ENCODE data around the gene ATG2A. TPM values are rescaled to one million over a fixed set of nuclear protein-coding genes. Genes with fewer than 3 reads are reported as not detected.
A peak's percentile ranks its signal among the peaks of the same experiment; 100 is the strongest.
"Not testable (repeated sequence)": the region's sequence is repeated elsewhere in the genome, so short reads cannot be mapped to it uniquely, and the experiment has no call there.

Gene ATG2A
- total and polyA plus RNA-seq, 10 of the 15 experiments (the other 5 are each of a cell fraction or from before 2014, with no cell fraction given), result 0.08 to 19.0 (median 4.6) TPM

DNA sequence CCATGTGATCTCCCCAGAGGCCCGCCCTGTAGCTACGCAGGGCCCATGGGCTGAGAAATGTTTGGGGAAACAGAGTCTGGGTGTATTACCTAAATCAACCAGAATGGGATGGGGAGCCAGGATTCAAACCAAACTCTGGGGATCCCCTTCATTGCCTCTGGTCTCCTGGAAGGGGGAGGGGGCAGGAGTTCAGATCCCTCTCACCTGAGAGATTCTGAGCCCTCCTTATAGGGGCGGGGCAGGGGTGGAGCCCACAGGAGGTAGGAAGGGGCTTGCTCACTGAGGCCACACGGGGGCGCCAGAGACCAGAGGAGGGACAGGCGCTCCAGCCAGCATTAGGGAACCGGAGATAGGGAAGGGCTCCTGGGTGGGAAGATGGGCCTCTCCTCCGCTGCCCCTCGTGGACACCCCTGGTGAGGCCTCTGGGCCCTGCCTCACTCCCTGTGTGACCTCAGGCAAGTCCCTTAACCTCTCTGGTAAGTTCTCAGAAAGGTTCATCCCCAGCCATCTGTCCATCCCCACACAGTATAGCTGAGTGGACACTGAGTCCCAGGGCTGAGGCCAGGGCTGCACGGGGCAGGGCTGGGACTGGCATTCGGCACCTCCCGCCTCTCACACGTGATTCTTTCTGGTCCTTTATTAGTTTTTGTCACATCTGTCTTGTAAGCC lies 69.9 kb downstream of the ATG2A start (continued):
- TF ChIP-seq MYB (IDR thresholded peaks at IDR 0.05; ENCODE audit: borderline replicate concordance, low read depth, low read length) (no peak), IKZF1 (conservative IDR thresholded peaks at IDR 0.05) (peak; percentile 92), YBX1 (IDR thresholded peaks at IDR 0.05) (no peak), YY1 (IDR thresholded peaks at IDR 0.05; ENCODE audit: low read depth, low read length) (peak; percentile 66), SMARCA5 (IDR thresholded peaks at IDR 0.05) (peak; percentile 88), ZBED1 (IDR thresholded peaks at IDR 0.05; ENCODE audit: borderline replicate concordance) (no peak)
- TF ChIP-seq, protein P1, sequence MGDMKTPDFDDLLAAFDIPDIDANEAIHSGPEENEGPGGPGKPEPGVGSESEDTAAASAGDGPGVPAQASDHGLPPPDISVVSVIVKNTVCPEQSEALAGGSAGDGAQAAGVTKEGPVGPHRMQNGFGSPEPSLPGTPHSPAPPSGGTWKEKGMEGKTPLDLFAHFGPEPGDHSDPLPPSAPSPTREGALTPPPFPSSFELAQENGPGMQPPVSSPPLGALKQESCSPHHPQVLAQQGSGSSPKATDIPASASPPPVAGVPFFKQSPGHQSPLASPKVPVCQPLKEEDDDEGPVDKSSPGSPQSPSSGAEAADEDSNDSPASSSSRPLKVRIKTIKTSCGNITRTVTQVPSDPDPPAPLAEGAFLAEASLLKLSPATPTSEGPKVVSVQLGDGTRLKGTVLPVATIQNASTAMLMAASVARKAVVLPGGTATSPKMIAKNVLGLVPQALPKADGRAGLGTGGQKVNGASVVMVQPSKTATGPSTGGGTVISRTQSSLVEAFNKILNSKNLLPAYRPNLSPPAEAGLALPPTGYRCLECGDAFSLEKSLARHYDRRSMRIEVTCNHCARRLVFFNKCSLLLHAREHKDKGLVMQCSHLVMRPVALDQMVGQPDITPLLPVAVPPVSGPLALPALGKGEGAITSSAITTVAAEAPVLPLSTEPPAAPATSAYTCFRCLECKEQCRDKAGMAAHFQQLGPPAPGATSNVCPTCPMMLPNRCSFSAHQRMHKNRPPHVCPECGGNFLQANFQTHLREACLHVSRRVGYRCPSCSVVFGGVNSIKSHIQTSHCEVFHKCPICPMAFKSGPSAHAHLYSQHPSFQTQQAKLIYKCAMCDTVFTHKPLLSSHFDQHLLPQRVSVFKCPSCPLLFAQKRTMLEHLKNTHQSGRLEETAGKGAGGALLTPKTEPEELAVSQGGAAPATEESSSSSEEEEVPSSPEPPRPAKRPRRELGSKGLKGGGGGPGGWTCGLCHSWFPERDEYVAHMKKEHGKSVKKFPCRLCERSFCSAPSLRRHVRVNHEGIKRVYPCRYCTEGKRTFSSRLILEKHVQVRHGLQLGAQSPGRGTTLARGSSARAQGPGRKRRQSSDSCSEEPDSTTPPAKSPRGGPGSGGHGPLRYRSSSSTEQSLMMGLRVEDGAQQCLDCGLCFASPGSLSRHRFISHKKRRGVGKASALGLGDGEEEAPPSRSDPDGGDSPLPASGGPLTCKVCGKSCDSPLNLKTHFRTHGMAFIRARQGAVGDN (IDR thresholded peaks at IDR 0.05), result no peak
- TF ChIP-seq, protein P2, sequence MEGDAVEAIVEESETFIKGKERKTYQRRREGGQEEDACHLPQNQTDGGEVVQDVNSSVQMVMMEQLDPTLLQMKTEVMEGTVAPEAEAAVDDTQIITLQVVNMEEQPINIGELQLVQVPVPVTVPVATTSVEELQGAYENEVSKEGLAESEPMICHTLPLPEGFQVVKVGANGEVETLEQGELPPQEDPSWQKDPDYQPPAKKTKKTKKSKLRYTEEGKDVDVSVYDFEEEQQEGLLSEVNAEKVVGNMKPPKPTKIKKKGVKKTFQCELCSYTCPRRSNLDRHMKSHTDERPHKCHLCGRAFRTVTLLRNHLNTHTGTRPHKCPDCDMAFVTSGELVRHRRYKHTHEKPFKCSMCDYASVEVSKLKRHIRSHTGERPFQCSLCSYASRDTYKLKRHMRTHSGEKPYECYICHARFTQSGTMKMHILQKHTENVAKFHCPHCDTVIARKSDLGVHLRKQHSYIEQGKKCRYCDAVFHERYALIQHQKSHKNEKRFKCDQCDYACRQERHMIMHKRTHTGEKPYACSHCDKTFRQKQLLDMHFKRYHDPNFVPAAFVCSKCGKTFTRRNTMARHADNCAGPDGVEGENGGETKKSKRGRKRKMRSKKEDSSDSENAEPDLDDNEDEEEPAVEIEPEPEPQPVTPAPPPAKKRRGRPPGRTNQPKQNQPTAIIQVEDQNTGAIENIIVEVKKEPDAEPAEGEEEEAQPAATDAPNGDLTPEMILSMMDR (IDR thresholded peaks at IDR 0.05 in 2 of 3, conservative IDR thresholded peaks at IDR 0.05 in 1 of 3; ENCODE audit: control insufficient read depth in 2 of 3, extremely low read depth in 1 of 3, insufficient read depth in 1 of 3, low read depth in 3 of 3, low read length in 3 of 3), result peak; percentile 86 to 97 (median 96)

DNA sequence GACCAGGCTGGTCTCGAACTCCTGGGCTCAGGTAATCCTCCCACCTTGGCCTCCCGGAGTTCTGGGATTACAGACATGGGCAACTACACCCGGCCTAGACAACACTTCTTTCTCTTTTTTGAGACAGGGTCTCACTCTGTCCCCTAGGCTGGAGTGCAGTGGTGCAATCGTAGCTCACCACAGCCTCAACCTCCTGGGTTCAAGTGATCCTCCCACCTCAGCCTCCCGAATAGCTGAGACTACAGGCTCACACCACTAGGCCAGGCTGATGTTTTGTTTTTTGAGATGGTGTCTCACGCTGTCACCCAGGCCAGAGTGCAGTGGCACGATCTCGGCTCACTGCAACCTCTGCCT lies 71.3 kb downstream of the ATG2A start:
- H3K4me2 ChIP-seq (ENCODE audit: control insufficient read depth, insufficient read depth); H3K79me2 ChIP-seq (ENCODE audit: control insufficient read depth, insufficient read depth, low read length); H3K9ac ChIP-seq (ENCODE audit: control insufficient read depth, insufficient read depth, low read length); H3K27me3 ChIP-seq (replicated peaks in 1 of 2; ENCODE audit: control insufficient read depth in 2 of 2, insufficient read depth in 2 of 2, low read length in 1 of 2); H3K36me3 ChIP-seq (ENCODE audit: control insufficient read depth in 2 of 2, insufficient read depth in 2 of 2, low read length in 1 of 2); H3K4me3 ChIP-seq; H4K20me1 ChIP-seq (ENCODE audit: control insufficient read depth, insufficient read depth); BruUV-seq (replicated peaks); DNase-seq (ENCODE audit: low read depth, low spot score); H3K9me3 ChIP-seq (replicated peaks; ENCODE audit: control insufficient read depth, insufficient read depth, low read length); FAIRE-seq; ATAC-seq; H3K27ac ChIP-seq (ENCODE audit: control insufficient read depth, insufficient read depth); H2AFZ ChIP-seq (ENCODE audit: control insufficient read depth, low read depth, low read length): not testable (repeated sequence)
- peaks cover 41% of the 10 kb centered on the region for H3K4me1 ChIP-seq (ENCODE audit: control insufficient read depth, insufficient read depth, low read length)
- WGBS (ENCODE audit: insufficient coverage, insufficient replicate concordance, low lambda C conversion rate, missing lambda C conversion rate), result 87% methylated on average over 8 of the region's 8 CpGs
- intact Hi-C loops (cut with micrococcal nuclease; ENCODE audit: unreplicated experiment), result loop anchor here (2.0 to 10.0 kb wide), 3 partner anchors 169 to 409 kb away; partner anchors contain the start of genes ARL2 and ZNHIT2
- SMC1A ChIA-PET (ENCODE audit: uncharacterized antibody, unreplicated experiment), result interaction anchor here (1.3 to 12.7 kb wide), 6 partner anchors 18 to 166 kb away, joined by 3 to 306 read pairs (median 30); partner anchors contain the start of gene BATF2
- in situ Hi-C loops (cut with MboI), result loop anchor here (5.0 kb wide), 1 partner anchor 47 kb away; no protein-coding TSS in a partner anchor
- RAD21 ChIA-PET (ENCODE audit: unreplicated experiment), result interaction anchor here (0.6 to 12.9 kb wide), 5 partner anchors 19 to 514 kb away, joined by 3 to 316 read pairs (median 3); no protein-coding TSS in a partner anchor
- CTCF ChIA-PET, result interaction anchor here (0.6 to 28.8 kb wide), 18 partner anchors 18 to 487 kb away, joined by 3 to 1208 read pairs (median 4); partner anchors contain the start of genes ARL2, BATF2, EHD1 and FAU
- POLR2A ChIA-PET, result interaction anchor here (0.5 to 12.2 kb wide), 3 partner anchors 18 to 54 kb away, joined by 3 to 232 read pairs (median 3); no protein-coding TSS in a partner anchor
